SK-N-SH treated with all-trans-retinoic acid at 6 μM for 48 hours (cell line): ENCODE data around the gene RNF7.

ENCODE experiments used
- PATZ1 ChIP-seq: fragments of 250-450 bp; sonication (Bioruptor Pico); IDR thresholded peaks from 2 replicates; pipeline ENCODE4 v1.8.0; 2020; ENCODE audit warnings: mild to moderate bottlenecking, moderate library complexity, borderline replicate concordance
- TOX ChIP-seq: fragments of 250-450 bp; sonication (Bioruptor Pico); IDR thresholded peaks from 2 replicates; pipeline ENCODE4 v1.8.0; 2021; ENCODE audit warnings: mild to moderate bottlenecking, moderate library complexity, borderline replicate concordance

GRCh38 chr3:141710888-141711616, 27.0 kb upstream of the RNF7 start:
- TF ChIP-seq TOX: no peak
- TF ChIP-seq PATZ1 (CRISPR knock-in tag): no peak
